DND-41 (cell line): Measurements from ENCODE around the gene RPP14.

Experiments
- ATAC-seq: fragments of 200-7000 bp; cut with Tn5 transposase; 3 replicates; pipeline ENCODE4 v1.9.1; 2021; ENCODE audit warnings: low read depth; ENCODE audit not compliant: insufficient read depth
- DNase-seq: peaks from one replicate; pipeline ENCODE4 v3.0.0-alpha.2; 2020
- H2AFZ ChIP-seq: 2 replicates; pipeline ENCODE4 v1.6.0; 2012; ENCODE audit warnings: low read depth, low read length
- H3K27ac ChIP-seq: 2 replicates; pipeline ENCODE4 v1.5.1; 2012; ENCODE audit warnings: low read length, inconsistent platforms
- H3K27me3 ChIP-seq: fragments of 200-600 bp; sonication (generic); 2 replicates; pipeline ENCODE4 v1.6.0; 2012; ENCODE audit warnings: low read length, mild to moderate bottlenecking, inconsistent platforms; ENCODE audit not compliant: insufficient read depth, poor library complexity
- H3K36me3 ChIP-seq: 2 replicates; pipeline ENCODE4 v1.5.1; 2012; ENCODE audit warnings: low read length, inconsistent platforms; ENCODE audit not compliant: insufficient read depth
- H3K4me1 ChIP-seq: 2 replicates; pipeline ENCODE4 v1.5.1; 2012; ENCODE audit warnings: mild to moderate bottlenecking, low read length; ENCODE audit not compliant: insufficient read depth
- H3K4me2 ChIP-seq: 2 replicates; pipeline ENCODE4 v1.6.0; 2012; ENCODE audit warnings: mild to moderate bottlenecking, moderate library complexity, low read length, inconsistent platforms; ENCODE audit not compliant: insufficient read depth
- H3K4me3 ChIP-seq, 2 experiments: fragments of 200-600 bp in 1 of 2; shearing (Covaris generic) in 1 of 2; 2 replicates each; pipeline ENCODE4 v1.5.1; 2012 to 2016; ENCODE audit warnings: inconsistent platforms in 2 of 2, low read length in 2 of 2, mild to moderate bottlenecking in 2 of 2, low read depth in 1 of 2, moderate library complexity in 1 of 2
- H3K79me2 ChIP-seq: 2 replicates; pipeline ENCODE4 v1.6.0; 2012; ENCODE audit warnings: low read length, inconsistent platforms; ENCODE audit not compliant: insufficient read depth
- H3K9ac ChIP-seq: 2 replicates; pipeline ENCODE4 v1.6.0; 2012; ENCODE audit warnings: low read depth, mild to moderate bottlenecking, inconsistent platforms, low read length, moderate library complexity
- H3K9me3 ChIP-seq: 2 replicates; pipeline ENCODE4 v1.5.1; 2012; ENCODE audit warnings: low read length, moderate library complexity, mild to moderate bottlenecking, inconsistent platforms; ENCODE audit not compliant: insufficient read depth, severe bottlenecking
- H4K20me1 ChIP-seq: 2 replicates; pipeline ENCODE4 v1.6.0; 2012; ENCODE audit warnings: low read length; ENCODE audit not compliant: insufficient read depth
- CTCF ChIP-seq: IDR thresholded peaks from 2 replicates; pipeline ENCODE4 v1.5.1; 2012; ENCODE audit warnings: borderline replicate concordance, low read length, moderate library complexity, mild to moderate bottlenecking; ENCODE audit not compliant: poor library complexity, severe bottlenecking; ENCODE audit errors: extremely low read depth
- EZH2 ChIP-seq: IDR thresholded peaks from 3 replicates; pipeline ENCODE4 v1.6.1; 2012; ENCODE audit warnings: borderline replicate concordance, low read depth, mild to moderate bottlenecking, moderate library complexity, low read length, inconsistent platforms; ENCODE audit not compliant: severe bottlenecking

RPP14 gene

GRCh38 chr3:58299839-58300516 is 6.1 kb upstream of the RPP14 start:
- H3K4me2 ChIP-seq: no peak overlapping the region
- DNase-seq (no peak), ATAC-seq (no peak)
- peaks cover 16% of the 10 kb centered on the region for H3K27me3 ChIP-seq
- no peak overlapping the region for H3K27ac ChIP-seq
- H3K9ac ChIP-seq: no peak overlapping the region
- H3K9me3 ChIP-seq: no peaks in the 10 kb centered on the region
- no peaks in the 10 kb centered on the region for H3K4me1 ChIP-seq
- H3K4me3 ChIP-seq: no peak overlapping the region
- H3K79me2 ChIP-seq: no peaks in the 10 kb centered on the region
- H3K36me3 ChIP-seq: no peaks in the 10 kb centered on the region
- H2AFZ ChIP-seq: no peak overlapping the region
- TF ChIP-seq EZH2: no peak
- peak; percentile 51 for TF ChIP-seq CTCF
- no peaks in the 10 kb centered on the region for H4K20me1 ChIP-seq

GRCh38 chr3:58307639-58308215 is 1.7 kb downstream of the RPP14 start:
- DNase-seq (peak; percentile 42), ATAC-seq (no peak)
- peak overlapping the region; percentile 86 for H3K9ac ChIP-seq
- H3K4me1 ChIP-seq: peaks cover 27% of the 10 kb centered on the region
- H4K20me1 ChIP-seq: peaks cover 24% of the 10 kb centered on the region
- no peak overlapping the region for H2AFZ ChIP-seq
- 0 out of 2 replicates have a peak overlapping the region, but pooled peaks have one; percentile 13 for H3K27ac ChIP-seq
- peak overlapping the region; percentile 91 for H3K4me2 ChIP-seq
- H3K27me3 ChIP-seq: no peaks in the 10 kb centered on the region
- peak overlapping the region; percentile 90 to 95; a peak in 3 of 4 replicates for H3K4me3 ChIP-seq
- H3K9me3 ChIP-seq: no peaks in the 10 kb centered on the region
- TF ChIP-seq EZH2: no peak
- peak; percentile 69 for TF ChIP-seq CTCF
- peaks cover 53% of the 10 kb centered on the region for H3K79me2 ChIP-seq
- H3K36me3 ChIP-seq: peaks cover 42% of the 10 kb centered on the region

- no peak for ATAC-seq
- Histone ChIP-seq H3K36me3 (peaks cover 50% of the 10 kb centered on the region), H3K9ac (peak overlapping the region; percentile 86; the same call in 1 of the 2 replicates), H4K20me1 (peaks cover 24% of the 10 kb centered on the region), H3K4me3 (peak overlapping the region in 1 of 2 experiments; percentile 90; a peak in 1 of 4 replicates), H3K27ac (no peak overlapping the region), H2AFZ (no peak overlapping the region), H3K9me3 (no peaks in the 10 kb centered on the region), H3K79me2 (peaks cover 53% of the 10 kb centered on the region), H3K4me2 (peak overlapping the region; percentile 91; the same call in 1 of the 2 replicates), H3K4me1 (peaks cover 27% of the 10 kb centered on the region), H3K27me3 (no peaks in the 10 kb centered on the region)
- DNase-seq: no peak
- TF ChIP-seq EZH2 (no peak), CTCF (no peak)
Measured at GRCh38 chr3:58308728-58309127, 2.7 kb downstream of the RPP14 start.
